22Rv1 (cell line): Measurements from ENCODE around the gene RHO.

Experiments
- H3K27ac ChIP-seq: fragments of 450-650 bp; 2 replicates; pipeline ENCODE4 v1.5.1; 2017
- CTCF ChIP-seq: fragments of 450-650 bp; IDR thresholded peaks from 2 replicates; pipeline ENCODE4 v1.5.1; 2017; ENCODE audit warnings: mild to moderate bottlenecking
- ZFX ChIP-seq: fragments of 450-650 bp; IDR thresholded peaks from 2 replicates; pipeline ENCODE4 v1.6.1; 2017; ENCODE audit warnings: antibody characterized with exemption, borderline replicate concordance

The RHO gene

GRCh38 chr3:129524081-129524480 is 4.4 kb upstream of the RHO start:
- H3K27ac ChIP-seq = no peak overlapping the region
- TF ChIP-seq CTCF (no peak), ZFX (no peak)

- TF ChIP-seq ZFX (no peak), CTCF (no peak)
- H3K27ac ChIP-seq = no peak overlapping the region
Observed at GRCh38 chr3:129525341-129525968, 3.0 kb upstream of the RHO start.

DNA sequence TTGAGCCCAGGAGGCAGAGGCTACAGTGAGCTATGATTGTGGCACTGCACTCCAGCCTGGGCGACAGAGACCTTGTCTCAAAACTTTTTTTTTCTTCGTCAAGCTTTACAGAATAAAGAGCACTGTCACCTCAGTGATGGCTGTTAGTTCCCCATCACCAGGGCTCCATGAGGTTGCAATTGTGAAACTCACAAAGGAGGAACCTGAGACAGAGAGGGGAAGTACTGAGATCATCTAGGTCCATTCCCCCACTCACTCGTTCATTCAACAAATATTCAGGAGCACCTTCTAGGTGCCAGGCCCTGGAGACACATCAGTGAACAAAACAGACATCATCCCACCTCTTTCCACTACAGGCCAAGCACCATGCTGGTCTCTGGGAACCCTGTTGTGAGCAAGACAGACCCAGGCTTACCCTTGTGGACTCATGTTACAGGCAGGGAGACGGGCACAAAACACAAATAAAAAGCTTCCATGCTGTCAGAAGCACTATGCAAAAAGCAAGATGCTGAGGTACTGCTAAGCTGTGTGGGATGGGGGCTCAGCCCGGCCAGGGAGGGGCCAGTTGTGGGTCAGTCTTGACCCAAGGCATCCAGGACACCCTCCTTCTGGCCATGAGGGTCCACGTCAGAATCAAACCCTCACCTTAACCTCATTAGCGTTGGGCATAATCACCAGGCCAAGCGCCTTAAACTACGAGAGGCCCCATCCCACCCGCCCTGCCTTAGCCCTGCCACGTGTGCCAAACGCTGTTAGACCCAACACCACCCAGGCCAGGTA is 2.1 kb upstream of the RHO start:
- TF ChIP-seq CTCF (no peak), ZFX (no peak)
- no peak overlapping the region for H3K27ac ChIP-seq

DNA sequence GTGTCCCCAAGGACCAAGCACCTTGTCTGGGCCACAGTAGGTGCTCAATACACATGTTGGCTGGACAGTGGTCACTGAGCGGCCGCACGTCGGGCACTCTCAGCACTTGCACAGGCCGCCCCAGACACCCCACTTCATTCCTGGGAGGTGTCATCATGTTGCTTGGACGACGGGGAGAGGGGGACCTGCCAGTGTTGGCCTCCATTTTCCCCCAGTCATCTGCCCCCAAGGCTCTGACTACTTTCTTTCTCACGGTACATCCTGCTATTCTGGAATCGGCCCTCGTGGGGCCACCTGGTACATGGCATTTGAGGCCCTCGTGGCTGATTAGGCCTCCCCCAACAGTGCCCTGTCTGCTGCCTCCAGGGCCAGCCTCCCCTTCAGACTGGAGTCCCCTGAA is 1.2 kb upstream of the RHO start:
- H3K27ac ChIP-seq = no peak overlapping the region
- TF ChIP-seq CTCF (no peak), ZFX (no peak)

DNA sequence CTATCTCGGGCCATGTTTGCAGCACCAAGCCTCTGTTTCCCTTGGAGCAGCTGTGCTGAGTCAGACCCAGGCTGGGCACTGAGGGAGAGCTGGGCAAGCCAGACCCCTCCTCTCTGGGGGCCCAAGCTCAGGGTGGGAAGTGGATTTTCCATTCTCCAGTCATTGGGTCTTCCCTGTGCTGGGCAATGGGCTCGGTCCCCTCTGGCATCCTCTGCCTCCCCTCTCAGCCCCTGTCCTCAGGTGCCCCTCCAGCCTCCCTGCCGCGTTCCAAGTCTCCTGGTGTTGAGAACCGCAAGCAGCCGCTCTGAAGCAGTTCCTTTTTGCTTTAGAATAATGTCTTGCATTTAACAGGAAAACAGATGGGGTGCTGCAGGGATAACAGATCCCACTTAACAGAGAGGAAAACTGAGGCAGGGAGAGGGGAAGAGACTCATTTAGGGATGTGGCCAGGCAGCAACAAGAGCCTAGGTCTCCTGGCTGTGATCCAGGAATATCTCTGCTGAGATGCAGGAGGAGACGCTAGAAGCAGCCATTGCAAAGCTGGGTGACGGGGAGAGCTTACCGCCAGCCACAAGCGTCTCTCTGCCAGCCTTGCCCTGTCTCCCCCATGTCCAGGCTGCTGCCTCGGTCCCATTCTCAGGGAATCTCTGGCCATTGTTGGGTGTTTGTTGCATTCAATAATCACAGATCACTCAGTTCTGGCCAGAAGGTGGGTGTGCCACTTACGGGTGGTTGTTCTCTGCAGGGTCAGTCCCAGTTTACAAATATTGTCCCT is 1.2 kb downstream of the RHO start:
- TF ChIP-seq CTCF (no peak), ZFX (no peak)
- H3K27ac ChIP-seq = no peak overlapping the region

GRCh38 chr3:129530251-129530791 is 1.9 kb downstream of the RHO start:
- TF ChIP-seq CTCF (no peak), ZFX (no peak)
- H3K27ac ChIP-seq = no peak overlapping the region
